ENCODE data around the gene SLC6A6. TPM values are rescaled to one million over a fixed set of nuclear protein-coding genes. Genes with fewer than 3 reads are reported as not detected.

The SLC6A6 gene
- total and polyA plus RNA-seq, 4 donors: 0.92 to 7.2 (median 2.9) TPM

DNA sequence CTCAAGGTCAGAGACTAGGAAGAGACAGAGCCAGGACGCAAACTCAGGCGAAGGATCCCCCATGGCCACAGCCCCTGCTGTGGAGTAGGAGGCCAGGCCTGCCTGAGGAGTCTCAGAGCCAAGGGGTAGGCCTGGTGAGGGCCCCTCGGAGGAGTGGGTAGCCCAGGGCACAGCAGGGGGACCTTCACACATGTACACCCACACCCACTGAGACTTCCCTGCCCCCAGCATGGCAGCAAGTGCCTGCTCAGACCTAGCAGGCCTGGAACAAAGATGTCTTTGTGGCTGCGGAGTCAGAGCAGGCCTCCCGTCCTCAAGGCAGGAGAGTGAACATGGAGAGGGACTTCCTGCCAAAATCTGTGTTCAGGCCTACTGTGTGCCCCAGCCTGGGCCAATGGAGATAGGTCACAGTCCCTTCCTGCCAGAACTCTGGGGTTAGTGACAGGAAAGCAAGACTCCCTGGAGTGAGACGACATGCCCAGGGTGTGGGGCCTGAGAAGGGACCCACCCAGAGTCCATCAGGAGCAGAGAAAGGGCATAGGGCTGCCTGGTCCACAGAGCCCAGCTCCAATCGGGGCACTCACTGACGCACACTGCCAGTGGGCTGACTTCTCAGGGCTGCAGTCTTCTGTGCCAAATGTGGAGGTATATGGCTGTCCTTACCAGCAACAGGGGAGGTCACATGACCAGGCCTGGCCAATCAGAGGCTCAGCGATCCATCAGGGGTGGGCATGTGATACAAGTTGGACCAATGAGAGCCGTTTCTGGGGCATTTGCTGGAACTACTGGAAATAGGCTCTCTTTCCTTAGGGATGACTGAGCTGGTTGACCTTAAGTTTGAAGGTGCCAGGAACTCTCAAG, 135.4 kb downstream of the SLC6A6 start:
- Histone ChIP-seq H3K4me3 (ENCODE audit: low read depth in 1 of 3, low read length in 3 of 3) (no peak overlapping the region), H3K4me1 (ENCODE audit: control insufficient read depth in 4 of 4, insufficient read depth in 4 of 4, low read length in 3 of 4) (no peaks in the 10 kb centered on the region), H3K9ac (ENCODE audit: low read depth in 1 of 2, low read length in 2 of 2) (no peak overlapping the region), H3K27me3 (ENCODE audit: control insufficient read depth in 4 of 4, insufficient read depth in 4 of 4, low read length in 3 of 4) (peaks cover 0 to 5% (median 0%) of the 10 kb centered on the region in 4 donors), H3K27ac (ENCODE audit: low read depth in 1 of 2, low read length in 2 of 2) (no peak overlapping the region), H3K9me3 (ENCODE audit: control insufficient read depth in 4 of 4, low read length in 3 of 4) (no peaks in the 10 kb centered on the region), H3K36me3 (ENCODE audit: control insufficient read depth in 4 of 4, insufficient read depth in 3 of 4, low read depth in 1 of 4, low read length in 3 of 4) (no peaks in the 10 kb centered on the region)
- no peak for DNase-seq (ENCODE audit: low spot score)
- TF ChIP-seq FOXA2 (IDR thresholded peaks at IDR 0.05) (no peak), SP1 (IDR thresholded peaks at IDR 0.05) (no peak), HNF4A (conservative IDR thresholded peaks at IDR 0.05) (no peak), FOXA1 (IDR thresholded peaks at IDR 0.05) (no peak), YY1 (IDR thresholded peaks at IDR 0.05) (no peak), HNF4G (IDR thresholded peaks at IDR 0.05) (no peak), MAX (IDR thresholded peaks at IDR 0.05) (no peak), JUND (IDR thresholded peaks at IDR 0.05) (no peak), NR2F2 (IDR thresholded peaks at IDR 0.05) (no peak)
- TF ChIP-seq, protein P1, sequence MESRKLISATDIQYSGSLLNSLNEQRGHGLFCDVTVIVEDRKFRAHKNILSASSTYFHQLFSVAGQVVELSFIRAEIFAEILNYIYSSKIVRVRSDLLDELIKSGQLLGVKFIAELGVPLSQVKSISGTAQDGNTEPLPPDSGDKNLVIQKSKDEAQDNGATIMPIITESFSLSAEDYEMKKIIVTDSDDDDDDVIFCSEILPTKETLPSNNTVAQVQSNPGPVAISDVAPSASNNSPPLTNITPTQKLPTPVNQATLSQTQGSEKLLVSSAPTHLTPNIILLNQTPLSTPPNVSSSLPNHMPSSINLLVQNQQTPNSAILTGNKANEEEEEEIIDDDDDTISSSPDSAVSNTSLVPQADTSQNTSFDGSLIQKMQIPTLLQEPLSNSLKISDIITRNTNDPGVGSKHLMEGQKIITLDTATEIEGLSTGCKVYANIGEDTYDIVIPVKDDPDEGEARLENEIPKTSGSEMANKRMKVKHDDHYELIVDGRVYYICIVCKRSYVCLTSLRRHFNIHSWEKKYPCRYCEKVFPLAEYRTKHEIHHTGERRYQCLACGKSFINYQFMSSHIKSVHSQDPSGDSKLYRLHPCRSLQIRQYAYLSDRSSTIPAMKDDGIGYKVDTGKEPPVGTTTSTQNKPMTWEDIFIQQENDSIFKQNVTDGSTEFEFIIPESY (IDR thresholded peaks at IDR 0.05): no peak
- TF ChIP-seq, protein P2, sequence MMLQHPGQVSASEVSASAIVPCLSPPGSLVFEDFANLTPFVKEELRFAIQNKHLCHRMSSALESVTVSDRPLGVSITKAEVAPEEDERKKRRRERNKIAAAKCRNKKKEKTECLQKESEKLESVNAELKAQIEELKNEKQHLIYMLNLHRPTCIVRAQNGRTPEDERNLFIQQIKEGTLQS (IDR thresholded peaks at IDR 0.05): no peak
- TF ChIP-seq, protein P3, sequence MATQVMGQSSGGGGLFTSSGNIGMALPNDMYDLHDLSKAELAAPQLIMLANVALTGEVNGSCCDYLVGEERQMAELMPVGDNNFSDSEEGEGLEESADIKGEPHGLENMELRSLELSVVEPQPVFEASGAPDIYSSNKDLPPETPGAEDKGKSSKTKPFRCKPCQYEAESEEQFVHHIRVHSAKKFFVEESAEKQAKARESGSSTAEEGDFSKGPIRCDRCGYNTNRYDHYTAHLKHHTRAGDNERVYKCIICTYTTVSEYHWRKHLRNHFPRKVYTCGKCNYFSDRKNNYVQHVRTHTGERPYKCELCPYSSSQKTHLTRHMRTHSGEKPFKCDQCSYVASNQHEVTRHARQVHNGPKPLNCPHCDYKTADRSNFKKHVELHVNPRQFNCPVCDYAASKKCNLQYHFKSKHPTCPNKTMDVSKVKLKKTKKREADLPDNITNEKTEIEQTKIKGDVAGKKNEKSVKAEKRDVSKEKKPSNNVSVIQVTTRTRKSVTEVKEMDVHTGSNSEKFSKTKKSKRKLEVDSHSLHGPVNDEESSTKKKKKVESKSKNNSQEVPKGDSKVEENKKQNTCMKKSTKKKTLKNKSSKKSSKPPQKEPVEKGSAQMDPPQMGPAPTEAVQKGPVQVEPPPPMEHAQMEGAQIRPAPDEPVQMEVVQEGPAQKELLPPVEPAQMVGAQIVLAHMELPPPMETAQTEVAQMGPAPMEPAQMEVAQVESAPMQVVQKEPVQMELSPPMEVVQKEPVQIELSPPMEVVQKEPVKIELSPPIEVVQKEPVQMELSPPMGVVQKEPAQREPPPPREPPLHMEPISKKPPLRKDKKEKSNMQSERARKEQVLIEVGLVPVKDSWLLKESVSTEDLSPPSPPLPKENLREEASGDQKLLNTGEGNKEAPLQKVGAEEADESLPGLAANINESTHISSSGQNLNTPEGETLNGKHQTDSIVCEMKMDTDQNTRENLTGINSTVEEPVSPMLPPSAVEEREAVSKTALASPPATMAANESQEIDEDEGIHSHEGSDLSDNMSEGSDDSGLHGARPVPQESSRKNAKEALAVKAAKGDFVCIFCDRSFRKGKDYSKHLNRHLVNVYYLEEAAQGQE (IDR thresholded peaks at IDR 0.05): no peak
- 92% methylated on average over 10 of the region's 10 CpGs for WGBS

DNA sequence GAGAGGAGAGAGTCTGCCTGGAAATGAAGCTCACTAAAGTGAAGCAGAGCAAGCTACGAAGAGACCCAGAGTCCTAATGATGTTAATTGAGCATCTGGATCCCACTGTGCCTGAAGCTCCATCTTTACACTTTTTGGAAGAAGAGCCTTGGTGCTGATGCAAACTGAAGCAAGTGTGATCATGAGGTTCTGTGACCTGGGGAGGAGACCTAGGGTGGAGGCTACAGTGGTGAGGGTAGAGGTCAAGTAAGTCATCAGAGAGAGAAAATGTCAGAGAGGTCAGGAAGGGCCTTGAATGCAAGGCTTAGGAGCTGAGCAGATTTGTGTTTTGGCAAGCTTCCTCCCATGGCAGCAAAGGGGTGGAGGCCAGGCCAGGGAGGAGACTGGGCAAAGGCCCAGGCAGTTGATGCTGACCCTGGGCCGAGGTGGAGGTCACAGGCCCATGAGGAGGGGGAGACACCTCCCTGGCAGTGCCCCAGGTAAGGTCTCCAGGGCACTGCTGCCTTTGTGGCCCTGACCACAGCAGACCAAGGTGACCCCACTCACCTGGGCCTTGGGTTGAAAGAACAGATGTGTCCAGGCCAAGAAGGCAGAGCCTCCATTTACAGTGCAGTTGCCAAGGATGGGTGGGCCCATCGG, 136.2 kb downstream of the SLC6A6 start:
- H3K36me3 ChIP-seq (ENCODE audit: control insufficient read depth in 4 of 4, insufficient read depth in 3 of 4, low read depth in 1 of 4, low read length in 3 of 4): no peaks in the 10 kb centered on the region
- no peaks in the 10 kb centered on the region for H3K9me3 ChIP-seq (ENCODE audit: control insufficient read depth in 4 of 4, low read length in 3 of 4)
- DNase-seq (ENCODE audit: low spot score): no peak
- no peak overlapping the region for H3K9ac ChIP-seq (ENCODE audit: low read depth in 1 of 2, low read length in 2 of 2)
- 76% methylated on average over 3 of the region's 3 CpGs for WGBS
- peaks cover 0 to 5% (median 0%) of the 10 kb centered on the region in 4 donors for H3K27me3 ChIP-seq (ENCODE audit: control insufficient read depth in 4 of 4, insufficient read depth in 4 of 4, low read length in 3 of 4)
- no peak for TF ChIP-seq RAD21 (IDR thresholded peaks at IDR 0.05)
- no peak overlapping the region for H3K27ac ChIP-seq (ENCODE audit: low read depth in 1 of 2, low read length in 2 of 2)
- H3K4me3 ChIP-seq (ENCODE audit: low read depth in 1 of 3, low read length in 3 of 3): no peak overlapping the region
- H3K4me1 ChIP-seq (ENCODE audit: control insufficient read depth in 4 of 4, insufficient read depth in 4 of 4, low read length in 3 of 4): no peaks in the 10 kb centered on the region

Small RNA genes within 50 kb of the gene (small RNA-seq; reads per million reads assigned to genes)
- gene RNA5SP124 (not detected), gene RNU6-905P (not detected)

Other genes starting within 250 kb of the SLC6A6 start
- gene XPC, start 224.0 kb upstream of the SLC6A6 start, total RNA-seq: 10 to 100 TPM; 12.7 to 26.7 TPM
- gene XPC, start 224.0 kb upstream of the SLC6A6 start, polyA plus RNA-seq: 10 to 100 TPM; 12.9 to 15.4 TPM
- gene LSM3, start 223.8 kb upstream of the SLC6A6 start, total RNA-seq: 1 to 10 TPM; 3.7 to 4.3 TPM
- gene LSM3, start 223.8 kb upstream of the SLC6A6 start, polyA plus RNA-seq: 10 to 100 TPM in 1 of 2 donors, 1 to 10 TPM in 1; 5.7 to 17.0 TPM
- gene GRIP2, start 137.7 kb downstream of the SLC6A6 start, total RNA-seq: under 1 TPM; 0.05 to 0.33 TPM
- under 1 TPM in 1 of 2 donors, not detected in 1; 0.09 TPM for gene GRIP2, start 137.7 kb downstream of the SLC6A6 start, polyA plus RNA-seq
- 1 to 10 TPM; 4.9 to 9.1 TPM for gene CCDC174, start 249.2 kb downstream of the SLC6A6 start, total RNA-seq
- gene CCDC174, start 249.2 kb downstream of the SLC6A6 start, polyA plus RNA-seq: 10 to 100 TPM in 1 of 2 donors, 1 to 10 TPM in 1; 4.9 to 14.2 TPM

Measured in liver (tissue), 10 donors.